K562 (cell line): ENCODE measurements around the gene C10orf71. TPM values are rescaled to one million over a fixed set of nuclear protein-coding genes. Genes with fewer than 3 reads are reported as not detected.
A peak's percentile ranks its signal among the peaks of the same experiment; 100 is the strongest.

Source experiments
- ATAC-seq: fragments of 200-7000 bp; cut with Tn5 transposase; 3 replicates; pipeline ENCODE4 v1.9.1; 2020; ENCODE audit warnings: moderate library complexity
- BruUV-seq: library from RNA; stranded (reverse); fragments of 400-500 nt; replicated peaks from 2 replicates; lab custom pipeline; 2021; lab: Mats Ljungman, UMichigan
- CTCF ChIA-PET: fragments of 300-600 bp; formaldehyde crosslinking; extraction: SDS; loops from one replicate; lab custom pipeline; 2021; ENCODE audit warnings: low intra/inter-chr PET ratio; lab: Yijun Ruan, JAX
- POLR2A ChIA-PET: fragments of 300-600, 350-650 bp; sonication (Branson Sonifier 250); formaldehyde crosslinking; extraction: SDS; loops from one replicate; lab custom pipeline; 2021; ENCODE audit warnings: antibody characterized with exemption, inconsistent platforms; lab: Yijun Ruan, JAX
- DNase-seq, 4 experiments: peaks; one replicate each; pipeline versions ENCODE4 v3.0.0 to v3.0.0-alpha.2; 2011 to 2018; ENCODE audit warnings: low spot score in 3 of 4, mixed read lengths in 3 of 4; ENCODE audit errors: extremely low read depth in 1 of 4
- FAIRE-seq: peaks from 2 replicates; lab custom pipeline; 2011; peaks lifted over from hg19 to GRCh38; lab: Jason Lieb, UNC
- H2AFZ ChIP-seq: 2 replicates; pipeline ENCODE4 v1.6.0; 2011; ENCODE audit warnings: low read depth, low read length, control low read depth, inconsistent platforms
- H3K27ac ChIP-seq: fragments of 200-600 bp; 3 replicates; pipeline ENCODE4 v1.8.0; 2011; ENCODE audit warnings: low read depth, mild to moderate bottlenecking, control low read depth, inconsistent platforms, low read length, moderate library complexity, mixed read lengths; ENCODE audit errors: extremely low read depth
- H3K27me3 ChIP-seq, 2 experiments: fragments of 300-600 bp in 1 of 2; 2 replicates in 1 of 2; 3 replicates in 1 of 2; pipeline versions ENCODE4 v1.6.0 to v1.8.0; 2011; ENCODE audit warnings: inconsistent platforms in 2 of 2, low read length in 2 of 2, mild to moderate bottlenecking in 1 of 2, mixed read lengths in 1 of 2, moderate library complexity in 1 of 2; ENCODE audit not compliant: control insufficient read depth in 2 of 2, insufficient read depth in 2 of 2
- H3K36me3 ChIP-seq: fragments of 300-600 bp; 3 replicates; pipeline ENCODE4 v1.8.0; 2011; ENCODE audit warnings: mild to moderate bottlenecking, low read length, inconsistent platforms; ENCODE audit not compliant: control insufficient read depth, insufficient read depth
- H3K4me1 ChIP-seq, 2 experiments: fragments of 200-600 bp in 1 of 2; replicated peaks in 1 of 2; 2 replicates in 1 of 2; 3 replicates in 1 of 2; pipeline versions ENCODE4 v1.5.1 to v1.8.0; 2011; ENCODE audit warnings: inconsistent platforms in 2 of 2, low read length in 2 of 2, mild to moderate bottlenecking in 1 of 2, mixed read lengths in 1 of 2, moderate library complexity in 1 of 2; ENCODE audit not compliant: control insufficient read depth in 2 of 2, insufficient read depth in 2 of 2
- H3K4me2 ChIP-seq: 2 replicates; pipeline ENCODE4 v1.6.1; 2011; ENCODE audit warnings: low read length, control low read depth, inconsistent platforms, mixed read lengths; ENCODE audit not compliant: insufficient read depth
- H3K4me3 ChIP-seq: fragments of 200-600 bp; sonication (generic), shearing (Covaris generic); 2 replicates; pipeline ENCODE4 v1.5.1; 2016; ENCODE audit warnings: control low read depth, inconsistent platforms
- H3K79me2 ChIP-seq: fragments of 200-600 bp; 3 replicates; pipeline ENCODE4 v1.8.0; 2011; ENCODE audit warnings: low read length, inconsistent platforms; ENCODE audit not compliant: control insufficient read depth, insufficient read depth
- H3K9ac ChIP-seq, 2 experiments: 2 replicates each; pipeline versions ENCODE4 v1.6.0 to v1.6.1; 2011; ENCODE audit warnings: low read depth in 2 of 2, low read length in 2 of 2, control low read depth in 1 of 2, inconsistent platforms in 1 of 2, mild to moderate bottlenecking in 1 of 2, mixed read lengths in 1 of 2; ENCODE audit not compliant: insufficient read depth in 1 of 2
- H3K9me1 ChIP-seq: one replicate; pipeline ENCODE4 v1.6.0; 2011; ENCODE audit warnings: inconsistent platforms, mild to moderate bottlenecking, low read length, moderate library complexity; ENCODE audit not compliant: control insufficient read depth, insufficient read depth
- H3K9me3 ChIP-seq: replicated peaks from 2 replicates; pipeline ENCODE4 v1.5.1; 2011; ENCODE audit warnings: low read depth, low read length, inconsistent platforms; ENCODE audit not compliant: control insufficient read depth, insufficient read depth
- H4K20me1 ChIP-seq: replicated peaks from 2 replicates; pipeline ENCODE4 v1.6.1; 2011; ENCODE audit warnings: low read length, inconsistent platforms, mixed read lengths; ENCODE audit not compliant: control insufficient read depth, insufficient read depth
- KAT2B ChIP-seq: IDR thresholded peaks from one replicate; pipeline ENCODE4 v1.6.1; 2012; ENCODE audit warnings: low read depth, mild to moderate bottlenecking, control low read depth, inconsistent platforms, low read length, moderate library complexity
- KLF16 ChIP-seq: IDR thresholded peaks from 2 replicates; pipeline ENCODE4 v1.6.1; 2016; ENCODE audit warnings: antibody characterized with exemption
- MTA3 ChIP-seq: fragments of 450-650 bp; formaldehyde crosslinking; IDR thresholded peaks from 2 replicates; pipeline ENCODE4 v1.6.1; 2017; ENCODE audit warnings: mild to moderate bottlenecking, borderline replicate concordance
- POLR2B ChIP-seq: fragments of 450-650 bp; IDR thresholded peaks from 2 replicates; pipeline ENCODE4 v1.6.1; 2018; ENCODE audit warnings: low read depth; ENCODE audit not compliant: partially characterized antibody
- ZFX ChIP-seq: sonication (generic); formaldehyde crosslinking; IDR thresholded peaks from 2 replicates; pipeline ENCODE4 v1.8.0; 2022; ENCODE audit warnings: mild to moderate bottlenecking, missing genetic modification reagents, moderate library complexity
- ZNF655 ChIP-seq: fragments of 250-450 bp; sonication (Bioruptor Pico); IDR thresholded peaks from 2 replicates; pipeline ENCODE4 v1.5.0; 2021
- ZNF696 ChIP-seq: fragments of 250-450 bp; sonication (Bioruptor Pico); conservative IDR thresholded peaks from 2 replicates; pipeline ENCODE4 v1.4.0; 2020; ENCODE audit warnings: mild to moderate bottlenecking, moderate library complexity
- WGBS: fragments of 100-300 bp; shearing (Covaris generic); methylation state at CpG from one replicate; pipeline ENCODE4 v1.1.6; 2016; ENCODE audit warnings: low coverage, mixed read lengths; ENCODE audit not compliant: insufficient coverage; ENCODE audit errors: missing lambda C conversion rate; 5-methylcytosine and 5-hydroxymethylcytosine counted together
- in situ Hi-C: fragments of 300-500 bp; cut with MboI; formaldehyde crosslinking; loops from 4 replicates; pipeline ENCODE4 v1.15.0; 2018; ENCODE audit warnings: inconsistent platforms, mixed read lengths
- intact Hi-C: fragments of 100-400 bp; cut with micrococcal nuclease; formaldehyde crosslinking; loops from 2 replicates; pipeline ENCODE4 v1.14.2; 2022
- polyA plus RNA-seq, 8 experiments: library from polyadenylated mRNA; depleted of rRNA in 4 of 8; stranded (reverse) in 5 of 8; unstranded in 3 of 8; fragments of >200 nt; fragmentation: Nextera tagmentation in 2 of 8; fragmentation: Illumina TruSeq in 1 of 8; extraction: Ambion mirVana in 2 of 8; extraction: Trizol in 1 of 8; gene quantifications; 2 replicates each; pipeline versions ENCODE4 v1.2.1 to v1.2.3, GENCODE V29; 2011 to 2014; ENCODE audit warnings: inconsistent platforms in 1 of 8, missing spikeins in 1 of 8
- total RNA-seq, 7 experiments: library from RNA; depleted of rRNA in 6 of 7; stranded (reverse); fragments of >200 nt in 6 of 7; fragmentation: Illumina TruSeq in 2 of 7; extraction: Trizol in 2 of 7; gene quantifications; 2 replicates each; pipeline versions ENCODE4 v1.2.1 to v1.2.3, GENCODE V29; 2011 to 2021; ENCODE audit warnings: low replicate concordance in 1 of 7
- TF ChIP-seq, protein P1 (sequence below), 2 experiments: fragments of 150-350 bp in 1 of 2; IDR thresholded peaks; 2 replicates each; pipeline ENCODE4 v1.6.1; 2012 to 2016; ENCODE audit warnings: low read depth in 2 of 2, low read length in 2 of 2, mild to moderate bottlenecking in 1 of 2, moderate library complexity in 1 of 2
- TF ChIP-seq, protein P2 (sequence below): fragments of 450-650 bp; IDR thresholded peaks from 2 replicates; pipeline ENCODE4 v1.6.1; 2016; ENCODE audit warnings: antibody characterized with exemption
- TF ChIP-seq, protein P3 (sequence below): fragments of 450-650 bp; IDR thresholded peaks from 2 replicates; pipeline ENCODE4 v1.7.1; 2018; ENCODE audit warnings: mild to moderate bottlenecking, low read depth; ENCODE audit not compliant: partially characterized antibody

Gene C10orf71
- total and polyA plus RNA-seq, 9 of the 15 experiments (the other 6 are each of a cell fraction or from before 2014, with no cell fraction given) = 0.06 to 4.5 (median 1.3) TPM

DNA sequence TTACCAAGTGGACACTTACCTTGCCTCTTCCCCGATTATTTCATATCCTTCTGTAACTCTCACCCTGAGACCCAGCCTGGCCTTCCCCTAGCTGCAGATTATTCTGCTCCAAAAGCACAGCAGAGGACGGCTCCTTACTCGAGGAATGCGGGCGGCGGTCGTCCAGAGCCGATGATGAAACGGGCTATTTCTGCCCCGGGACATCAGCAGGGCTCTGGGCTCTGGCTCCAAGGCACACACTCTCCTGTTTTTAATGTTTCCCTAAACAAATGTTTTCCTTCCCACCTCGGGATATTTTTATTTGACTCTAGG is 343 bp upstream of the C10orf71 start:
- Histone ChIP-seq H3K9me3 (no peaks in the 10 kb centered on the region), H3K4me3 (peak overlapping the region; percentile 38), H3K4me2 (peak overlapping the region; percentile 97), H3K4me1 (peaks cover 42 to 56% of the 10 kb centered on the region in 2 experiments), H3K79me2 (peaks cover 39% of the 10 kb centered on the region), H3K27ac (peak overlapping the region; percentile 94), H3K9ac (peak overlapping the region; percentile 90 to 94), H2AFZ (peak overlapping the region; percentile 98), H4K20me1 (no peaks in the 10 kb centered on the region), H3K27me3 (no peaks in the 10 kb centered on the region), H3K36me3 (peaks cover 5% of the 10 kb centered on the region; the same call in 2 of the 3 replicates), H3K9me1 (no peaks in the 10 kb centered on the region)
- FAIRE-seq (no peak), DNase-seq (peak; percentile 52 to 60 (median 56)), ATAC-seq (peak; percentile 22)
- intact Hi-C loops = no loop called here
- in situ Hi-C loops = no loop called here
- ChIA-PET CTCF (no interaction called here), POLR2A (interaction anchor here (0.7 to 1.9 kb wide), 10 partner anchors 10 to 316 kb away, joined by 3 to 7 read pairs (median 4); no protein-coding TSS in a partner anchor)
- WGBS = 10% methylated on average over 11 of the region's 11 CpGs
- BruUV-seq = no TSS peak
- TF ChIP-seq, protein P1, sequence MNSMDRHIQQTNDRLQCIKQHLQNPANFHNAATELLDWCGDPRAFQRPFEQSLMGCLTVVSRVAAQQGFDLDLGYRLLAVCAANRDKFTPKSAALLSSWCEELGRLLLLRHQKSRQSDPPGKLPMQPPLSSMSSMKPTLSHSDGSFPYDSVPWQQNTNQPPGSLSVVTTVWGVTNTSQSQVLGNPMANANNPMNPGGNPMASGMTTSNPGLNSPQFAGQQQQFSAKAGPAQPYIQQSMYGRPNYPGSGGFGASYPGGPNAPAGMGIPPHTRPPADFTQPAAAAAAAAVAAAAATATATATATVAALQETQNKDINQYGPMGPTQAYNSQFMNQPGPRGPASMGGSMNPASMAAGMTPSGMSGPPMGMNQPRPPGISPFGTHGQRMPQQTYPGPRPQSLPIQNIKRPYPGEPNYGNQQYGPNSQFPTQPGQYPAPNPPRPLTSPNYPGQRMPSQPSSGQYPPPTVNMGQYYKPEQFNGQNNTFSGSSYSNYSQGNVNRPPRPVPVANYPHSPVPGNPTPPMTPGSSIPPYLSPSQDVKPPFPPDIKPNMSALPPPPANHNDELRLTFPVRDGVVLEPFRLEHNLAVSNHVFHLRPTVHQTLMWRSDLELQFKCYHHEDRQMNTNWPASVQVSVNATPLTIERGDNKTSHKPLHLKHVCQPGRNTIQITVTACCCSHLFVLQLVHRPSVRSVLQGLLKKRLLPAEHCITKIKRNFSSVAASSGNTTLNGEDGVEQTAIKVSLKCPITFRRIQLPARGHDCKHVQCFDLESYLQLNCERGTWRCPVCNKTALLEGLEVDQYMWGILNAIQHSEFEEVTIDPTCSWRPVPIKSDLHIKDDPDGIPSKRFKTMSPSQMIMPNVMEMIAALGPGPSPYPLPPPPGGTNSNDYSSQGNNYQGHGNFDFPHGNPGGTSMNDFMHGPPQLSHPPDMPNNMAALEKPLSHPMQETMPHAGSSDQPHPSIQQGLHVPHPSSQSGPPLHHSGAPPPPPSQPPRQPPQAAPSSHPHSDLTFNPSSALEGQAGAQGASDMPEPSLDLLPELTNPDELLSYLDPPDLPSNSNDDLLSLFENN (IDR thresholded peaks at IDR 0.05; ENCODE audit: low read depth in 2 of 2, low read length in 2 of 2) = no peak; a peak in 1 of 4 replicates
- no peak for TF ChIP-seq ZFX (CRISPR knock-in tag)
- no peak for TF ChIP-seq KAT2B
- TF ChIP-seq MTA3 = peak; percentile 16; the same call in 1 of the 2 replicates
- TF ChIP-seq KLF16 = no peak
- TF ChIP-seq ZNF655 (CRISPR knock-in tag) = no peak
- TF ChIP-seq ZNF696 (CRISPR knock-in tag) = no peak
- TF ChIP-seq POLR2B = no peak
- TF ChIP-seq, protein P2, sequence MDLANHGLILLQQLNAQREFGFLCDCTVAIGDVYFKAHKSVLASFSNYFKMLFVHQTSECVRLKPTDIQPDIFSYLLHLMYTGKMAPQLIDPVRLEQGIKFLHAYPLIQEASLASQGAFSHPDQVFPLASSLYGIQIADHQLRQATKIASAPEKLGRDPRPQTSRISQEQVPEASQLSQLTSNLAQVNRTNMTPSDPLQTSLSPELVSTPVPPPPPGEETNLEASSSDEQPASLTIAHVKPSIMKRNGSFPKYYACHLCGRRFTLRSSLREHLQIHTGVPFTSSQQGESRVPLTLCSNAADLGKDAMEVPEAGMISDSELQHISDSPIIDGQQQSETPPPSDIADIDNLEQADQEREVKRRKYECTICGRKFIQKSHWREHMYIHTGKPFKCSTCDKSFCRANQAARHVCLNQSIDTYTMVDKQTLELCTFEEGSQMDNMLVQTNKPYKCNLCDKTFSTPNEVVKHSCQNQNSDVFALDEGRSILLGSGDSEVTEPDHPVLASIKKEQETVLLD = no peak
- TF ChIP-seq, protein P3, sequence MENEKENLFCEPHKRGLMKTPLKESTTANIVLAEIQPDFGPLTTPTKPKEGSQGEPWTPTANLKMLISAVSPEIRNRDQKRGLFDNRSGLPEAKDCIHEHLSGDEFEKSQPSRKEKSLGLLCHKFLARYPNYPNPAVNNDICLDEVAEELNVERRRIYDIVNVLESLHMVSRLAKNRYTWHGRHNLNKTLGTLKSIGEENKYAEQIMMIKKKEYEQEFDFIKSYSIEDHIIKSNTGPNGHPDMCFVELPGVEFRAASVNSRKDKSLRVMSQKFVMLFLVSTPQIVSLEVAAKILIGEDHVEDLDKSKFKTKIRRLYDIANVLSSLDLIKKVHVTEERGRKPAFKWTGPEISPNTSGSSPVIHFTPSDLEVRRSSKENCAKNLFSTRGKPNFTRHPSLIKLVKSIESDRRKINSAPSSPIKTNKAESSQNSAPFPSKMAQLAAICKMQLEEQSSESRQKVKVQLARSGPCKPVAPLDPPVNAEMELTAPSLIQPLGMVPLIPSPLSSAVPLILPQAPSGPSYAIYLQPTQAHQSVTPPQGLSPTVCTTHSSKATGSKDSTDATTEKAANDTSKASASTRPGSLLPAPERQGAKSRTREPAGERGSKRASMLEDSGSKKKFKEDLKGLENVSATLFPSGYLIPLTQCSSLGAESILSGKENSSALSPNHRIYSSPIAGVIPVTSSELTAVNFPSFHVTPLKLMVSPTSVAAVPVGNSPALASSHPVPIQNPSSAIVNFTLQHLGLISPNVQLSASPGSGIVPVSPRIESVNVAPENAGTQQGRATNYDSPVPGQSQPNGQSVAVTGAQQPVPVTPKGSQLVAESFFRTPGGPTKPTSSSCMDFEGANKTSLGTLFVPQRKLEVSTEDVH = no peak
